ENCODE results near the gene STAC3. TPM values are rescaled to one million over a fixed set of nuclear protein-coding genes. Genes with fewer than 3 reads are reported as not detected.

Gene STAC3
- total and polyA plus RNA-seq, 9 of the 15 experiments (the other 6 are each of a cell fraction or from before 2014, with no cell fraction given): 0.45 to 6.4 (median 3.3) TPM

GRCh38 chr12:57242329-57242690 is 8.7 kb downstream of the STAC3 start:
- H3K9me3 ChIP-seq (replicated peaks; ENCODE audit: control insufficient read depth, insufficient read depth, low read depth, low read length): no peaks in the 10 kb centered on the region
- POLR2A ChIA-PET: interaction anchor here (0.5 to 1.5 kb wide), 9 partner anchors 9 to 294 kb away, joined by 3 to 8 read pairs (median 3); partner anchors contain the start of genes INHBE and SHMT2
- no peaks in the 10 kb centered on the region for H3K36me3 ChIP-seq (ENCODE audit: control insufficient read depth, insufficient read depth, low read length)
- ATAC-seq (no peak), FAIRE-seq (no peak), DNase-seq (ENCODE audit: extremely low read depth in 1 of 4, low spot score in 3 of 4) (no peak)
- no peak overlapping the region for H2AFZ ChIP-seq (ENCODE audit: low read depth, low read length)
- WGBS (ENCODE audit: insufficient coverage, low coverage, missing lambda C conversion rate): 6% methylated on average over 8 of the region's 18 CpGs
- no TSS peak for BruUV-seq (replicated peaks)
- TF ChIP-seq HMGN3 (IDR thresholded peaks at IDR 0.05; ENCODE audit: borderline replicate concordance, extremely low read depth, insufficient read length, low read depth, low read length) (peak; percentile 0), RBM22 (IDR thresholded peaks at IDR 0.05; ENCODE audit: low read depth, low read length, poor library complexity, severe bottlenecking) (peak; percentile 15), ZBTB9 (CRISPR knock-in tag; IDR thresholded peaks at IDR 0.05) (no peak), HOMEZ (CRISPR knock-in tag; IDR thresholded peaks at IDR 0.05) (no peak), MTF1 (CRISPR knock-in tag; IDR thresholded peaks at IDR 0.05; ENCODE audit: borderline replicate concordance) (no peak), TAF9B (IDR thresholded peaks at IDR 0.05; ENCODE audit: partially characterized antibody) (no peak), GTF3C2 (IDR thresholded peaks at IDR 0.05; ENCODE audit: borderline replicate concordance, extremely low read depth, insufficient read length) (no peak), ELK3 (CRISPR knock-in tag; IDR thresholded peaks at IDR 0.05) (no peak), PCBP1 (IDR thresholded peaks at IDR 0.05; ENCODE audit: low read depth, low read length, poor library complexity, severe bottlenecking) (no peak), POLR2G (IDR thresholded peaks at IDR 0.05; ENCODE audit: low read depth, low read length) (0 out of 2 replicates have a peak, but pooled peaks have one; percentile 1)
- no peak overlapping the region for H3K27ac ChIP-seq (ENCODE audit: extremely low read depth, low read depth, low read length)
- in situ Hi-C loops (cut with MboI) (loop anchor here (5.0 kb wide), 1 partner anchor 35 kb away; no protein-coding TSS in a partner anchor), intact Hi-C loops (cut with micrococcal nuclease) (loop anchor here (5.0 to 10.0 kb wide), 3 partner anchors 45 to 165 kb away; partner anchors contain the start of genes LRP1 and NEMP1)
- H3K4me3 ChIP-seq: no peak overlapping the region
- H3K4me2 ChIP-seq (ENCODE audit: insufficient read depth, low read length): peak overlapping the region; percentile 79; the same call in 1 of the 2 replicates
- no peaks in the 10 kb centered on the region for H3K9me1 ChIP-seq (ENCODE audit: control insufficient read depth, insufficient read depth, low read length)
- peaks cover 41 to 74% of the 10 kb centered on the region in 2 experiments for H3K4me1 ChIP-seq (replicated peaks in 1 of 2; ENCODE audit: control insufficient read depth in 2 of 2, insufficient read depth in 2 of 2, low read length in 2 of 2)
- peak overlapping the region in 1 of 2 experiments; percentile 90; a peak in 1 of 4 replicates for H3K9ac ChIP-seq (ENCODE audit: insufficient read depth in 1 of 2, low read depth in 2 of 2, low read length in 2 of 2)
- CTCF ChIA-PET (ENCODE audit: low intra/inter-chr PET ratio): interaction anchor here (0.7 to 4.4 kb wide), 3 partner anchors 27 to 1052 kb away, joined by 3 to 80 read pairs (median 3); no protein-coding TSS in a partner anchor
- peaks cover 2 to 23% of the 10 kb centered on the region in 2 experiments; a peak in 3 of 5 replicates for H3K27me3 ChIP-seq (ENCODE audit: control insufficient read depth in 2 of 2, insufficient read depth in 2 of 2, low read length in 2 of 2)
- H3K79me2 ChIP-seq (ENCODE audit: control insufficient read depth, insufficient read depth, low read length): no peaks in the 10 kb centered on the region
- peaks cover 8% of the 10 kb centered on the region for H4K20me1 ChIP-seq (replicated peaks; ENCODE audit: control insufficient read depth, insufficient read depth, low read length)
